ENCODE data around the gene CDH3. TPM values are rescaled to one million over a fixed set of nuclear protein-coding genes. Genes with fewer than 3 reads are reported as not detected.

CDH3 gene
- total and polyA plus RNA-seq, 2 of the 13 experiments (the other 11 are each of a cell fraction or from before 2014, with no cell fraction given): 0.11 TPM; not detected in 1

DNA sequence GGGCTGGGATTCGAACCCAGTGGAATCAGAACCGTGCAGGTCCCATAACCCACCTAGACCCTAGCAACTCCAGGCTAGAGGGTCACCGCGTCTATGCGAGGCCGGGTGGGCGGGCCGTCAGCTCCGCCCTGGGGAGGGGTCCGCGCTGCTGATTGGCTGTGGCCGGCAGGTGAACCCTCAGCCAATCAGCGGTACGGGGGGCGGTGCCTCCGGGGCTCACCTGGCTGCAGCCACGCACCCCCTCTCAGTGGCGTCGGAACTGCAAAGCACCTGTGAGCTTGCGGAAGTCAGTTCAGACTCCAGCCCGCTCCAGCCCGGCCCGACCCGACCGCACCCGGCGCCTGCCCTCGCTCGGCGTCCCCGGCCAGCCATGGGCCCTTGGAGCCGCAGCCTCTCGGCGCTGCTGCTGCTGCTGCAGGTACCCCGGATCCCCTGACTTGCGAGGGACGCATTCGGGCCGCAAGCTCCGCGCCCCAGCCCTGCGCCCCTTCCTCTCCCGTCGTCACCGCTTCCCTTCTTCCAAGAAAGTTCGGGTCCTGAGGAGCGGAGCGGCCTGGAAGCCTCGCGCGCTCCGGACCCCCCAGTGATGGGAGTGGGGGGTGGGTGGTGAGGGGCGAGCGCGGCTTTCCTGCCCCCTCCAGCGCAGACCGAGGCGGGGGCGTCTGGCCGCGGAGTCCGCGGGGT lies 92.1 kb downstream of the CDH3 start, which contains the start of gene CDH1 (continued):
- TF ChIP-seq CERS6 (CRISPR knock-in tag; IDR thresholded peaks at IDR 0.05) (no peak), HNF4G (IDR thresholded peaks at IDR 0.05; ENCODE audit: borderline replicate concordance, low read depth, low read length) (no peak), HNF4G (CRISPR knock-in tag; IDR thresholded peaks at IDR 0.05; ENCODE audit: borderline replicate concordance, low read depth) (no peak; the same call in 1 of the 2 replicates), TBX3 (IDR thresholded peaks at IDR 0.05; ENCODE audit: borderline replicate concordance) (no peak), ZNF580 (CRISPR knock-in tag; IDR thresholded peaks at IDR 0.05; ENCODE audit: borderline replicate concordance, low read depth) (no peak), ZNF557 (CRISPR knock-in tag; IDR thresholded peaks at IDR 0.05) (no peak), POGZ (CRISPR knock-in tag; IDR thresholded peaks at IDR 0.05) (no peak), ZNF383 (CRISPR knock-in tag; IDR thresholded peaks at IDR 0.05; ENCODE audit: borderline replicate concordance) (no peak), ZNF660 (CRISPR knock-in tag; IDR thresholded peaks at IDR 0.05; ENCODE audit: borderline replicate concordance, low read depth) (no peak), ZNF281 (CRISPR knock-in tag; IDR thresholded peaks at IDR 0.05; ENCODE audit: borderline replicate concordance) (no peak), ETV6 (CRISPR knock-in tag; conservative IDR thresholded peaks at IDR 0.05) (no peak), GZF1 (CRISPR knock-in tag; IDR thresholded peaks at IDR 0.05) (no peak), BORCS8-MEF2B (CRISPR knock-in tag; IDR thresholded peaks at IDR 0.05) (no peak), GABPB1 (CRISPR knock-in tag; IDR thresholded peaks at IDR 0.05) (peak; percentile 65), ZNF788 (CRISPR knock-in tag; IDR thresholded peaks at IDR 0.05; ENCODE audit: borderline replicate concordance) (no peak), AGO2 (optimal IDR thresholded peaks at IDR 0.05; ENCODE audit: low read depth, low read length) (no peak), ZFX (CRISPR knock-in tag; IDR thresholded peaks at IDR 0.05; ENCODE audit: low read depth) (peak; percentile 47; the same call in 1 of the 2 replicates), SNRNP70 (IDR thresholded peaks at IDR 0.05; ENCODE audit: low read depth, low read length) (no peak), PPARG (CRISPR knock-in tag; conservative IDR thresholded peaks at IDR 0.05) (no peak), BCL6 (CRISPR knock-in tag; IDR thresholded peaks at IDR 0.05) (no peak), ZNF619 (CRISPR knock-in tag; IDR thresholded peaks at IDR 0.05) (no peak), ZC3H13 (CRISPR knock-in tag; IDR thresholded peaks at IDR 0.05) (0 out of 2 replicates have a peak, but pooled peaks have one; percentile 47), ZNF598 (CRISPR knock-in tag; IDR thresholded peaks at IDR 0.05; ENCODE audit: borderline replicate concordance) (no peak; the same call in 1 of the 2 replicates), ZNF841 (CRISPR knock-in tag; IDR thresholded peaks at IDR 0.05; ENCODE audit: borderline replicate concordance) (no peak)
- TF ChIP-seq, protein P1, sequence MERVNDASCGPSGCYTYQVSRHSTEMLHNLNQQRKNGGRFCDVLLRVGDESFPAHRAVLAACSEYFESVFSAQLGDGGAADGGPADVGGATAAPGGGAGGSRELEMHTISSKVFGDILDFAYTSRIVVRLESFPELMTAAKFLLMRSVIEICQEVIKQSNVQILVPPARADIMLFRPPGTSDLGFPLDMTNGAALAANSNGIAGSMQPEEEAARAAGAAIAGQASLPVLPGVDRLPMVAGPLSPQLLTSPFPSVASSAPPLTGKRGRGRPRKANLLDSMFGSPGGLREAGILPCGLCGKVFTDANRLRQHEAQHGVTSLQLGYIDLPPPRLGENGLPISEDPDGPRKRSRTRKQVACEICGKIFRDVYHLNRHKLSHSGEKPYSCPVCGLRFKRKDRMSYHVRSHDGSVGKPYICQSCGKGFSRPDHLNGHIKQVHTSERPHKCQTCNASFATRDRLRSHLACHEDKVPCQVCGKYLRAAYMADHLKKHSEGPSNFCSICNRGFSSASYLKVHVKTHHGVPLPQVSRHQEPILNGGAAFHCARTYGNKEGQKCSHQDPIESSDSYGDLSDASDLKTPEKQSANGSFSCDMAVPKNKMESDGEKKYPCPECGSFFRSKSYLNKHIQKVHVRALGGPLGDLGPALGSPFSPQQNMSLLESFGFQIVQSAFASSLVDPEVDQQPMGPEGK (CRISPR knock-in tag; IDR thresholded peaks at IDR 0.05): no peak
